H1 (cell line): Measurements from ENCODE around the gene NOS3. TPM values are rescaled to one million over a fixed set of nuclear protein-coding genes. Genes with fewer than 3 reads are reported as not detected.

Experiments
- YY1 ChIP-seq: IDR thresholded peaks from 2 replicates; pipeline ENCODE4 v1.6.1; 2011; ENCODE audit warnings: low read depth, mild to moderate bottlenecking, low read length
- polyA plus RNA-seq, 7 experiments: library from polyadenylated mRNA; depleted of rRNA in 3 of 7; stranded (reverse) in 5 of 7; unstranded in 2 of 7; fragments of >200 nt in 5 of 7; fragments of 200-250 nt in 2 of 7; gene quantifications; 1 replicate in 5 of 7; 2 replicates in 1 of 7; 4 replicates in 1 of 7; pipeline versions ENCODE4 v1.2.1 to v1.2.3, GENCODE V29; 2011 to 2013; ENCODE audit warnings: missing spikeins in 2 of 7, mixed read lengths in 2 of 7
- total RNA-seq: library from RNA; stranded (reverse); fragmentation: NEBNext Ultra II Directional; extraction: Animal tissue kit (Norgen Biotek cat#: 25700); gene quantifications from 2 replicates; pipeline ENCODE4 v1.2.1, GENCODE V29; 2021

The NOS3 gene
- total and polyA plus RNA-seq, 2 of the 8 experiments (the other 6 are each of a cell fraction or from before 2014, with no cell fraction given), result 4.4 to 16.2 TPM

- no peak for TF ChIP-seq YY1
- TF ChIP-seq, all 59 proteins: peak for 0
These were observed 18.8 kb upstream of the NOS3 start (continued) for GRCh38 chr7:150972023-150972468.
